Liver (tissue), 3 donors: ENCODE measurements around the gene MRRF.

Source experiments
- CTCF ChIP-seq: fragments of 150-350 bp; IDR thresholded peaks from 2 replicates; pipeline ENCODE4 v1.5.1; 2017; ENCODE audit warnings: improper control_type of control experiment, low read depth, low read length; ENCODE audit not compliant: missing input control
- JUND ChIP-seq, 2 donors: IDR thresholded peaks; 2 replicates each; pipeline ENCODE4 v1.6.1; 2016; ENCODE audit warnings: antibody characterized with exemption in 2 of 2
- RAD21 ChIP-seq, 2 donors: IDR thresholded peaks; 2 replicates each; pipeline ENCODE4 v1.6.1; 2016; ENCODE audit warnings: antibody characterized with exemption in 2 of 2, mild to moderate bottlenecking in 2 of 2
- RXRA ChIP-seq, 2 donors: IDR thresholded peaks; 2 replicates each; pipeline ENCODE4 v1.6.1; 2017 to 2018; ENCODE audit warnings: antibody characterized with exemption in 2 of 2, mild to moderate bottlenecking in 1 of 2
- TAF1 ChIP-seq: conservative IDR thresholded peaks from 2 replicates; pipeline ENCODE4 v1.6.1; 2016; ENCODE audit warnings: antibody characterized with exemption, mild to moderate bottlenecking
- YY1 ChIP-seq: IDR thresholded peaks from 2 replicates; pipeline ENCODE4 v1.6.1; 2016; ENCODE audit warnings: antibody characterized with exemption, mild to moderate bottlenecking
- ZBTB33 ChIP-seq: IDR thresholded peaks from 2 replicates; pipeline ENCODE4 v1.6.1; 2016; ENCODE audit warnings: antibody characterized with exemption
- TF ChIP-seq, protein P1 (sequence below): IDR thresholded peaks from 2 replicates; pipeline ENCODE4 v1.6.1; 2016; ENCODE audit warnings: antibody characterized with exemption, mild to moderate bottlenecking
- donor health status: healthy.
- donor health status: healthy.

DNA sequence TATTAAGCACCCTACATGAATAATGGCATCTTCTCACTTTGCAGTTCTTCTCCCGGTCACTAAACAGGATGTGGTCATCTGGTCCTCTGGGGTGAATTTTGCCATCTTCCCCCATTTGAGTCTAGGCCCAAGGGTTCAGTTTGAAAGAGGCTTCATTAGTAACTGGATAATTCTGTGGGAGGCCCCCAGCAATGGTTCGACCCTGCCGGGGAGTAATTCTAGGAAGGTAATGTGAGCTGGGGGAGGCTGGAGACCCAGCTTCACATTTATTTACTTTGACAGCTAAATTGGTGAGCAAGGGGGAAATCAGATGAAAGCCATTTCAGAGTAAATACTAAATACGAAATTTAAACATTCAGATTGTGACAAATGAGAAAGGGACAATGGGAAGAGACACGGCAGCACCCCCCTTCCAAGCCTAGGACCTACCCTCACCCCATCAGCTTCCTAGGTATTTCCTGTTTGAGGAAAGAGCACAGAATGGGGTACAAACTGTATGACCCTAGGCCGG is 31.8 kb upstream of the MRRF start:
- TF ChIP-seq TAF1 = no peak
- no peak for TF ChIP-seq RAD21 (IDR thresholded peaks at IDR 0.05)
- no peak for TF ChIP-seq CTCF
- no peak for TF ChIP-seq YY1
- TF ChIP-seq, protein P1, sequence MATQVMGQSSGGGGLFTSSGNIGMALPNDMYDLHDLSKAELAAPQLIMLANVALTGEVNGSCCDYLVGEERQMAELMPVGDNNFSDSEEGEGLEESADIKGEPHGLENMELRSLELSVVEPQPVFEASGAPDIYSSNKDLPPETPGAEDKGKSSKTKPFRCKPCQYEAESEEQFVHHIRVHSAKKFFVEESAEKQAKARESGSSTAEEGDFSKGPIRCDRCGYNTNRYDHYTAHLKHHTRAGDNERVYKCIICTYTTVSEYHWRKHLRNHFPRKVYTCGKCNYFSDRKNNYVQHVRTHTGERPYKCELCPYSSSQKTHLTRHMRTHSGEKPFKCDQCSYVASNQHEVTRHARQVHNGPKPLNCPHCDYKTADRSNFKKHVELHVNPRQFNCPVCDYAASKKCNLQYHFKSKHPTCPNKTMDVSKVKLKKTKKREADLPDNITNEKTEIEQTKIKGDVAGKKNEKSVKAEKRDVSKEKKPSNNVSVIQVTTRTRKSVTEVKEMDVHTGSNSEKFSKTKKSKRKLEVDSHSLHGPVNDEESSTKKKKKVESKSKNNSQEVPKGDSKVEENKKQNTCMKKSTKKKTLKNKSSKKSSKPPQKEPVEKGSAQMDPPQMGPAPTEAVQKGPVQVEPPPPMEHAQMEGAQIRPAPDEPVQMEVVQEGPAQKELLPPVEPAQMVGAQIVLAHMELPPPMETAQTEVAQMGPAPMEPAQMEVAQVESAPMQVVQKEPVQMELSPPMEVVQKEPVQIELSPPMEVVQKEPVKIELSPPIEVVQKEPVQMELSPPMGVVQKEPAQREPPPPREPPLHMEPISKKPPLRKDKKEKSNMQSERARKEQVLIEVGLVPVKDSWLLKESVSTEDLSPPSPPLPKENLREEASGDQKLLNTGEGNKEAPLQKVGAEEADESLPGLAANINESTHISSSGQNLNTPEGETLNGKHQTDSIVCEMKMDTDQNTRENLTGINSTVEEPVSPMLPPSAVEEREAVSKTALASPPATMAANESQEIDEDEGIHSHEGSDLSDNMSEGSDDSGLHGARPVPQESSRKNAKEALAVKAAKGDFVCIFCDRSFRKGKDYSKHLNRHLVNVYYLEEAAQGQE = no peak
- TF ChIP-seq ZBTB33 = no peak
- no peak for TF ChIP-seq JUND (IDR thresholded peaks at IDR 0.05)
- no peak for TF ChIP-seq RXRA (IDR thresholded peaks at IDR 0.05)
